Smooth muscle cell (in vitro differentiated cells): Measurements from ENCODE around the gene IZUMO4. TPM values are rescaled to one million over a fixed set of nuclear protein-coding genes. Genes with fewer than 3 reads are reported as not detected.

ENCODE experiments used
- DNase-seq: peaks from one replicate; lab custom pipeline; 2025; ENCODE audit not compliant: unreplicated experiment; lab: John Stamatoyannopoulos, UW
- H2AFZ ChIP-seq: fragments of 200-600 bp; sonication (generic); 2 replicates; pipeline ENCODE4 v1.6.0; 2016; ENCODE audit warnings: antibody characterized with exemption, low read depth, mild to moderate bottlenecking
- H3F3A ChIP-seq: fragments of 200-600 bp; sonication (generic); 2 replicates; pipeline ENCODE4 v1.6.0; 2017; ENCODE audit warnings: antibody characterized with exemption, low read depth
- H3K27ac ChIP-seq: fragments of 200-600 bp; sonication (generic); 2 replicates; pipeline ENCODE4 v1.5.1; 2016; ENCODE audit warnings: low read depth, mild to moderate bottlenecking
- H3K27me3 ChIP-seq: fragments of 200-600 bp; sonication (generic); 2 replicates; pipeline ENCODE4 v1.6.1; 2016; ENCODE audit warnings: low read depth, mild to moderate bottlenecking
- H3K36me3 ChIP-seq: fragments of 200-600 bp; sonication (generic); 2 replicates; pipeline ENCODE4 v1.5.1; 2016; ENCODE audit warnings: low read depth
- H3K4me1 ChIP-seq: fragments of 200-600 bp; sonication (generic); 2 replicates; pipeline ENCODE4 v1.5.1; 2016; ENCODE audit warnings: low read depth
- H3K4me2 ChIP-seq: fragments of 200-600 bp; sonication (generic); 2 replicates; pipeline ENCODE4 v1.6.0; 2016; ENCODE audit warnings: mild to moderate bottlenecking
- H3K4me3 ChIP-seq: fragments of 200-600 bp; sonication (generic); 2 replicates; pipeline ENCODE4 v1.5.1; 2016; ENCODE audit warnings: mild to moderate bottlenecking
- H3K79me2 ChIP-seq: fragments of 200-600 bp; sonication (generic); 2 replicates; pipeline ENCODE4 v1.6.0; 2016; ENCODE audit warnings: low read depth, mild to moderate bottlenecking
- H3K9ac ChIP-seq: fragments of 200-600 bp; sonication (generic); 2 replicates; pipeline ENCODE4 v1.6.0; 2016; ENCODE audit warnings: low read depth
- H3K9me3 ChIP-seq: fragments of 200-600 bp; sonication (generic); replicated peaks from 2 replicates; pipeline ENCODE4 v1.5.1; 2016; ENCODE audit warnings: low read depth
- H4K20me1 ChIP-seq: fragments of 200-600 bp; sonication (generic); 2 replicates; pipeline ENCODE4 v1.6.0; 2016; ENCODE audit warnings: low read depth
- CTCF ChIP-seq: fragments of 200-600 bp; sonication (generic); IDR thresholded peaks from 2 replicates; pipeline ENCODE4 v1.5.1; 2017; ENCODE audit warnings: borderline replicate concordance, mild to moderate bottlenecking, antibody characterized with exemption; ENCODE audit not compliant: insufficient read depth, poor library complexity, severe bottlenecking
- WGBS: methylation state at CpG from one replicate; pipeline ENCODE4 v1.1.7; 2016; ENCODE audit warnings: low lambda C conversion rate; 5-methylcytosine and 5-hydroxymethylcytosine counted together
- polyA plus RNA-seq: library from polyadenylated mRNA; unstranded; fragments of >200 nt; fragmentation: Nextera tagmentation; extraction: Ambion mirVana; gene quantifications from 2 replicates; pipeline ENCODE4 v1.2.1, GENCODE V29; 2016
- total RNA-seq: library from RNA; depleted of rRNA; stranded (reverse); fragments of >200 nt; gene quantifications from 2 replicates; pipeline ENCODE4 v1.2.3, GENCODE V29; 2014

The IZUMO4 gene
- total and polyA plus RNA-seq, 2 experiments from 2014 or later = 0.48 to 1.6 TPM

GRCh38 chr19:2059422-2060201 is 37.1 kb upstream of the IZUMO4 start:
- Histone ChIP-seq H3K9me3 (no peaks in the 10 kb centered on the region), H3K9ac (peak overlapping the region; percentile 98), H3K36me3 (no peaks in the 10 kb centered on the region), H3K79me2 (no peaks in the 10 kb centered on the region), H3K27ac (peak overlapping the region; percentile 98), H3K27me3 (no peaks in the 10 kb centered on the region), H3F3A (peaks cover 8% of the 10 kb centered on the region), H3K4me2 (peak overlapping the region; percentile 89), H2AFZ (no peak overlapping the region), H4K20me1 (no peaks in the 10 kb centered on the region), H3K4me1 (peaks cover 23% of the 10 kb centered on the region), H3K4me3 (peak overlapping the region; percentile 72)
- TF ChIP-seq CTCF = no peak
- WGBS = 27% methylated on average over 24 of the region's 24 CpGs
- peak; percentile 38 for DNase-seq

- Histone ChIP-seq H2AFZ (no peak overlapping the region), H3K79me2 (no peaks in the 10 kb centered on the region), H3K27me3 (no peaks in the 10 kb centered on the region), H3K9ac (peak overlapping the region; percentile 98), H3K4me3 (peak overlapping the region; percentile 72), H3K36me3 (no peaks in the 10 kb centered on the region), H3K4me2 (peak overlapping the region; percentile 89), H3K9me3 (no peaks in the 10 kb centered on the region), H4K20me1 (no peaks in the 10 kb centered on the region), H3K4me1 (peaks cover 23% of the 10 kb centered on the region), H3F3A (peaks cover 8% of the 10 kb centered on the region), H3K27ac (peak overlapping the region; percentile 98)
- DNase-seq = peak; percentile 92
- no peak for TF ChIP-seq CTCF
- 4% methylated on average over 13 of the region's 55 CpGs for WGBS
Measured at GRCh38 chr19:2060884-2061494, 35.7 kb upstream of the IZUMO4 start.

- H3K9ac ChIP-seq = peak overlapping the region; percentile 98
- peaks cover 8% of the 10 kb centered on the region for H3F3A ChIP-seq
- H3K27me3 ChIP-seq = no peaks in the 10 kb centered on the region
- peak overlapping the region; percentile 89 for H3K4me2 ChIP-seq
- peaks cover 23% of the 10 kb centered on the region for H3K4me1 ChIP-seq
- no peak for TF ChIP-seq CTCF
- peak overlapping the region; percentile 72 for H3K4me3 ChIP-seq
- 10% methylated on average over 42 of the region's 50 CpGs for WGBS
- DNase-seq = peak; percentile 96
- peak overlapping the region; percentile 98 for H3K27ac ChIP-seq
- H2AFZ ChIP-seq = peak overlapping the region; percentile 9
- H3K79me2 ChIP-seq = no peaks in the 10 kb centered on the region
- H4K20me1 ChIP-seq = no peaks in the 10 kb centered on the region
- no peaks in the 10 kb centered on the region for H3K36me3 ChIP-seq
- no peaks in the 10 kb centered on the region for H3K9me3 ChIP-seq
Measured at GRCh38 chr19:2061495-2062388, 35.0 kb upstream of the IZUMO4 start.
